HepG2 (cell line): Measurements from ENCODE around the gene SRRM3. TPM values are rescaled to one million over a fixed set of nuclear protein-coding genes. Genes with fewer than 3 reads are reported as not detected.

Experiments
- CSRNP1 ChIP-seq: sonication (generic); formaldehyde crosslinking; IDR thresholded peaks from 2 replicates; pipeline ENCODE4 v1.8.1; 2023; ENCODE audit warnings: mild to moderate bottlenecking, missing genetic modification reagents
- DZIP1 ChIP-seq: sonication (generic); formaldehyde crosslinking; IDR thresholded peaks from 2 replicates; pipeline ENCODE4 v1.5.0; 2020; ENCODE audit warnings: mild to moderate bottlenecking, missing genetic modification reagents
- HNF4A ChIP-seq: sonication (generic); formaldehyde crosslinking; IDR thresholded peaks from 2 replicates; pipeline ENCODE4 v1.4.0; 2020; ENCODE audit warnings: missing genetic modification reagents
- HOMEZ ChIP-seq: IDR thresholded peaks from 2 replicates; pipeline ENCODE4 v1.6.1; 2016; ENCODE audit warnings: low read depth
- KLF11 ChIP-seq: IDR thresholded peaks from 2 replicates; pipeline ENCODE4 v1.6.1; 2016; ENCODE audit warnings: missing compliant biosample characterization
- MIER3 ChIP-seq: IDR thresholded peaks from 2 replicates; pipeline ENCODE4 v1.6.1; 2016; ENCODE audit warnings: missing compliant biosample characterization, borderline replicate concordance
- NFKB2 ChIP-seq: sonication (generic); formaldehyde crosslinking; IDR thresholded peaks from 2 replicates; pipeline ENCODE4 v1.4.0; 2020; ENCODE audit warnings: missing genetic modification reagents, borderline replicate concordance
- NR2F1 ChIP-seq, 2 experiments: fragments of 450-650 bp in 1 of 2; formaldehyde crosslinking in 1 of 2; IDR thresholded peaks; 2 replicates each; pipeline versions ENCODE4 v1.5.0 to v1.6.1; 2016 to 2020; ENCODE audit warnings: mild to moderate bottlenecking in 1 of 2, missing compliant biosample characterization in 1 of 2, missing genetic modification reagents in 1 of 2, moderate library complexity in 1 of 2
- SMAD1 ChIP-seq: sonication (generic); formaldehyde crosslinking; IDR thresholded peaks from 2 replicates; pipeline ENCODE4 v1.4.0; 2020; ENCODE audit warnings: missing genetic modification reagents, low read depth, mild to moderate bottlenecking, borderline replicate concordance
- TAF1 ChIP-seq: sonication (generic); formaldehyde crosslinking; IDR thresholded peaks from 2 replicates; pipeline ENCODE4 v1.4.0; 2020; ENCODE audit warnings: missing genetic modification reagents
- ZNF275 ChIP-seq: sonication (generic); formaldehyde crosslinking; IDR thresholded peaks from 2 replicates; pipeline ENCODE4 v1.8.0; 2022; ENCODE audit warnings: missing genetic modification reagents, mild to moderate bottlenecking, inconsistent platforms, borderline replicate concordance
- ZNF335 ChIP-seq: sonication (generic); formaldehyde crosslinking; IDR thresholded peaks from 2 replicates; pipeline ENCODE4 v1.4.0; 2020; ENCODE audit warnings: missing genetic modification reagents
- ZNF609 ChIP-seq: sonication (generic); formaldehyde crosslinking; IDR thresholded peaks from 2 replicates; pipeline ENCODE4 v1.4.0; 2020; ENCODE audit warnings: mild to moderate bottlenecking, missing genetic modification reagents, borderline replicate concordance
- polyA plus RNA-seq, 8 experiments: library from polyadenylated mRNA; depleted of rRNA in 3 of 8; stranded (reverse) in 7 of 8; unstranded in 1 of 8; fragments of >200 nt; fragmentation: Illumina TruSeq in 4 of 8; extraction: Trizol in 4 of 8; gene quantifications; 2 replicates each; pipeline versions ENCODE4 v1.2.1 to v1.2.3, GENCODE V29; 2011 to 2016; ENCODE audit warnings: low read depth in 4 of 8, missing spikeins in 1 of 8, mixed read lengths in 1 of 8; ENCODE audit not compliant: insufficient read depth in 1 of 8
- total RNA-seq, 5 experiments: library from RNA; depleted of rRNA; stranded (reverse); fragments of >200 nt; fragmentation: Illumina TruSeq; extraction: Trizol; gene quantifications; 2 replicates each; pipeline ENCODE4 v1.2.3, GENCODE V29; 2016; ENCODE audit warnings: low read depth in 1 of 5

The SRRM3 gene
- total and polyA plus RNA-seq, 2 of the 13 experiments (the other 11 are each of a cell fraction or from before 2014, with no cell fraction given), result 0.13 to 0.54 TPM

- TF ChIP-seq NR2F1 (CRISPR knock-in tag; IDR thresholded peaks at IDR 0.05), result no peak; a peak in 1 of 4 replicates
- no peak for TF ChIP-seq HOMEZ (CRISPR knock-in tag)
- TF ChIP-seq HNF4A (CRISPR knock-in tag), result peak; percentile 65
- peak; percentile 86; the same call in 1 of the 2 replicates for TF ChIP-seq KLF11 (CRISPR knock-in tag)
- peak; percentile 83; the same call in 1 of the 2 replicates for TF ChIP-seq MIER3 (CRISPR knock-in tag)
- TF ChIP-seq NFKB2, result peak; percentile 39; the same call in 1 of the 2 replicates
- TF ChIP-seq SMAD1 (CRISPR knock-in tag), result no peak
- 0 out of 2 replicates have a peak, but pooled peaks have one; percentile 31 for TF ChIP-seq TAF1 (CRISPR knock-in tag)
- TF ChIP-seq CSRNP1, result peak; percentile 67; the same call in 1 of the 2 replicates
- TF ChIP-seq ZNF609 (CRISPR knock-in tag), result 0 out of 2 replicates have a peak, but pooled peaks have one; percentile 40
- TF ChIP-seq DZIP1 (CRISPR knock-in tag), result no peak
- TF ChIP-seq ZNF335 (CRISPR knock-in tag), result peak; percentile 68; the same call in 1 of the 2 replicates
- peak; percentile 47; the same call in 1 of the 2 replicates for TF ChIP-seq ZNF275
These were observed 89.9 kb downstream of the SRRM3 start (continued) for GRCh38 chr7:76291351-76292212.
